NT2/D1 (cell line): Measurements from ENCODE around the gene SLC6A19.

Experiments used
- YY1 ChIP-seq: IDR thresholded peaks from 2 replicates; pipeline ENCODE4 v1.6.1; 2011; ENCODE audit not compliant: insufficient read length, insufficient read depth
- ZNF274 ChIP-seq: IDR thresholded peaks from 2 replicates; pipeline ENCODE4 v1.6.1; 2011; ENCODE audit warnings: mild to moderate bottlenecking, low read depth, low read length

GRCh38 chr5:1247811-1248210 is 46.4 kb downstream of the SLC6A19 start:
- TF ChIP-seq YY1 (no peak), ZNF274 (no peak)
